PC-9 (cell line): ENCODE results near the gene OSBPL3. TPM values are rescaled to one million over a fixed set of nuclear protein-coding genes. Genes with fewer than 3 reads are reported as not detected.

Experiments used
- BruUV-seq: library from RNA; stranded (reverse); fragments of 400-500 nt; replicated peaks from 2 replicates; lab custom pipeline; 2021; lab: Mats Ljungman, UMichigan
- CTCF ChIA-PET: fragments of 300-600 bp; sonication (Branson Sonifier 250); formaldehyde crosslinking; loops from one replicate; lab custom pipeline; 2022; ENCODE audit warnings: antibody characterized with exemption; lab: Charles Lee
- POLR2A ChIA-PET: fragments of 300-600 bp; sonication (Branson Sonifier 250); formaldehyde crosslinking; loops from one replicate; lab custom pipeline; 2022; ENCODE audit warnings: antibody characterized with exemption; ENCODE audit not compliant: unreplicated experiment; lab: Charles Lee
- DNase-seq, 2 experiments: peaks; one replicate each; pipeline versions ENCODE4 v3.0.0 to v3.0.0-alpha.2; 2015 to 2022; ENCODE audit warnings: mixed read lengths in 1 of 2
- H2AFZ ChIP-seq: fragments of 200-600 bp; sonication (generic); 2 replicates; pipeline ENCODE4 v1.8.1; 2017; ENCODE audit warnings: antibody characterized with exemption
- H3F3A ChIP-seq: fragments of 200-600 bp; sonication (generic); 2 replicates; pipeline ENCODE4 v1.8.1; 2017; ENCODE audit warnings: antibody characterized with exemption, mild to moderate bottlenecking, low read depth; ENCODE audit not compliant: insufficient read depth
- H3K27ac ChIP-seq: fragments of 200-600 bp; sonication (generic); 2 replicates; pipeline ENCODE4 v1.6.1; 2016; ENCODE audit warnings: mixed run types
- H3K27me3 ChIP-seq: fragments of 200-600 bp; sonication (generic); 2 replicates; pipeline ENCODE4 v1.6.1; 2016; ENCODE audit warnings: low read depth, mixed run types; ENCODE audit not compliant: insufficient read depth
- H3K36me3 ChIP-seq: fragments of 200-600 bp; sonication (generic); 2 replicates; pipeline ENCODE4 v1.6.1; 2016; ENCODE audit warnings: low read depth, mixed run types
- H3K4me1 ChIP-seq: fragments of 200-600 bp; sonication (generic); replicated peaks from 2 replicates; pipeline ENCODE4 v1.6.1; 2016; ENCODE audit warnings: mixed run types; ENCODE audit not compliant: insufficient read depth
- H3K4me2 ChIP-seq: fragments of 200-600 bp; sonication (generic); 2 replicates; pipeline ENCODE4 v1.6.1; 2017; ENCODE audit warnings: mixed run types
- H3K4me3 ChIP-seq: fragments of 200-600 bp; sonication (generic); 2 replicates; pipeline ENCODE4 v1.6.1; 2016; ENCODE audit warnings: mixed run types
- H3K79me2 ChIP-seq: fragments of 200-600 bp; sonication (generic); 2 replicates; pipeline ENCODE4 v1.6.1; 2017; ENCODE audit warnings: low read depth, mixed run types
- H3K9me2 ChIP-seq: fragments of 200-600 bp; sonication (generic); 2 replicates; pipeline ENCODE4 v1.8.1; 2017; ENCODE audit warnings: mild to moderate bottlenecking; ENCODE audit not compliant: insufficient read depth
- H3K9me3 ChIP-seq: fragments of 200-600 bp; sonication (generic); 2 replicates; pipeline ENCODE4 v1.8.1; 2016; ENCODE audit warnings: low read depth; ENCODE audit not compliant: insufficient read depth
- H4K20me1 ChIP-seq: fragments of 200-600 bp; sonication (generic); 2 replicates; pipeline ENCODE4 v1.8.1; 2017; ENCODE audit not compliant: insufficient read depth
- CTCF ChIP-seq: fragments of 200-600 bp; sonication (generic); conservative IDR thresholded peaks from 2 replicates; pipeline ENCODE4 v1.6.1; 2017; ENCODE audit warnings: mixed run types, antibody characterized with exemption, mild to moderate bottlenecking, moderate library complexity
- EZH2 ChIP-seq: fragments of 200-600 bp; sonication (generic); IDR thresholded peaks from 2 replicates; pipeline ENCODE4 v1.8.0; 2017; ENCODE audit warnings: antibody characterized with exemption, low read depth
- intact Hi-C: fragments of 100-400 bp; cut with micrococcal nuclease; formaldehyde crosslinking; loops from one replicate; pipeline ENCODE4 v1.10.0; 2022; ENCODE audit not compliant: unreplicated experiment
- total RNA-seq: library from RNA; stranded (reverse); gene quantifications from 2 replicates; pipeline ENCODE4 v1.2.3, GENCODE V29; 2021

Gene OSBPL3
- total RNA-seq, 1 experiment from 2014 or later, result 87.6 TPM

- Histone ChIP-seq H3K4me3 (no peak overlapping the region), H2AFZ (no peak overlapping the region), H3K9me3 (no peaks in the 10 kb centered on the region), H3F3A (no peaks in the 10 kb centered on the region; the same call in 1 of the 2 replicates), H3K9me2 (no peaks in the 10 kb centered on the region), H4K20me1 (no peaks in the 10 kb centered on the region), H3K27me3 (no peaks in the 10 kb centered on the region), H3K4me2 (no peak overlapping the region), H3K4me1 (peaks cover 7% of the 10 kb centered on the region), H3K79me2 (no peaks in the 10 kb centered on the region), H3K27ac (no peak overlapping the region), H3K36me3 (no peaks in the 10 kb centered on the region)
- CTCF ChIA-PET, result no interaction called here
- POLR2A ChIA-PET, result no interaction called here
- intact Hi-C loops, result no loop called here
- BruUV-seq, result no TSS peak
- DNase-seq, result no peak
- TF ChIP-seq EZH2 (no peak), CTCF (no peak)
Observed at GRCh38 chr7:24751484-24751883, 228.5 kb downstream of the OSBPL3 start.

- Histone ChIP-seq H3K9me2 (no peaks in the 10 kb centered on the region), H4K20me1 (no peaks in the 10 kb centered on the region), H3K4me1 (peaks cover 7% of the 10 kb centered on the region), H2AFZ (no peak overlapping the region), H3K4me2 (no peak overlapping the region), H3K4me3 (no peak overlapping the region), H3K9me3 (no peaks in the 10 kb centered on the region), H3K27ac (no peak overlapping the region), H3F3A (no peaks in the 10 kb centered on the region), H3K79me2 (no peaks in the 10 kb centered on the region), H3K36me3 (no peaks in the 10 kb centered on the region), H3K27me3 (no peaks in the 10 kb centered on the region)
- ChIA-PET POLR2A (no interaction called here), CTCF (interaction anchor here (0.6 kb wide), 1 partner anchor 20 kb away, joined by 3 read pairs; no protein-coding TSS in a partner anchor)
- no TSS peak for BruUV-seq
- TF ChIP-seq CTCF, result no peak
- TF ChIP-seq EZH2, result no peak
- DNase-seq, result no peak
- intact Hi-C loops, result no loop called here
Observed at GRCh38 chr7:24750441-24751055, 229.4 kb downstream of the OSBPL3 start.

- Histone ChIP-seq H3K79me2 (no peaks in the 10 kb centered on the region), H3F3A (no peaks in the 10 kb centered on the region), H3K4me3 (no peak overlapping the region), H3K27ac (no peak overlapping the region), H3K9me2 (no peaks in the 10 kb centered on the region), H3K4me1 (peaks cover 7% of the 10 kb centered on the region), H3K4me2 (no peak overlapping the region), H4K20me1 (no peaks in the 10 kb centered on the region), H3K9me3 (no peaks in the 10 kb centered on the region), H3K27me3 (no peaks in the 10 kb centered on the region), H3K36me3 (no peaks in the 10 kb centered on the region), H2AFZ (no peak overlapping the region)
- no peak for DNase-seq
- POLR2A ChIA-PET, result no interaction called here
- intact Hi-C loops, result no loop called here
- TF ChIP-seq CTCF (no peak), EZH2 (no peak)
- CTCF ChIA-PET, result no interaction called here
- BruUV-seq, result no TSS peak
Observed at GRCh38 chr7:24748521-24748920, 231.5 kb downstream of the OSBPL3 start.

Other genes with a start within 250 kb of the OSBPL3 start
- gene GSDME, start 222.7 kb downstream of the OSBPL3 start, total RNA-seq, result 11.5 and 15.1 TPM in 2 replicates
- gene CYCS, start 145.1 kb upstream of the OSBPL3 start, total RNA-seq, result 101 and 120 TPM in 2 replicates
- gene NPVF, start 248.3 kb upstream of the OSBPL3 start, total RNA-seq, result not detected in 2 replicates